WTC11 (cell line): ENCODE data around the gene SEBOX. TPM values are rescaled to one million over a fixed set of nuclear protein-coding genes. Genes with fewer than 3 reads are reported as not detected.

Experiments used
- ATF6 ChIP-seq: sonication (generic); formaldehyde crosslinking; IDR thresholded peaks from 2 replicates; pipeline ENCODE4 v1.8.1; 2023; ENCODE audit warnings: mild to moderate bottlenecking, missing genetic modification reagents
- CREB1 ChIP-seq: sonication (generic); formaldehyde crosslinking; IDR thresholded peaks from 2 replicates; pipeline ENCODE4 v1.8.0; 2023; ENCODE audit warnings: mild to moderate bottlenecking, missing genetic modification reagents
- E2F5 ChIP-seq: sonication (generic); formaldehyde crosslinking; IDR thresholded peaks from 2 replicates; pipeline ENCODE4 v1.8.1; 2022; ENCODE audit warnings: mild to moderate bottlenecking, moderate library complexity, missing genetic modification reagents
- FOXJ3 ChIP-seq: sonication (generic); formaldehyde crosslinking; IDR thresholded peaks from 2 replicates; pipeline ENCODE4 v1.9.0; 2021; ENCODE audit warnings: missing genetic modification reagents, mild to moderate bottlenecking, borderline replicate concordance
- FOXK1 ChIP-seq: sonication (generic); formaldehyde crosslinking; IDR thresholded peaks from 2 replicates; pipeline ENCODE4 v1.8.0; 2022; ENCODE audit warnings: mild to moderate bottlenecking, moderate library complexity, missing genetic modification reagents
- GRHL2 ChIP-seq: fragments of 250-450 bp; sonication (Bioruptor Pico); IDR thresholded peaks from 2 replicates; pipeline ENCODE4 v1.8.0; 2022; ENCODE audit warnings: mild to moderate bottlenecking, moderate library complexity; ENCODE audit not compliant: insufficient replicate concordance, severe bottlenecking
- GTF2I ChIP-seq: fragments of 250-450 bp; sonication (Bioruptor Pico); conservative IDR thresholded peaks from 2 replicates; pipeline ENCODE4 v1.4.0; 2021; ENCODE audit warnings: mild to moderate bottlenecking
- HMGXB4 ChIP-seq: sonication (generic); formaldehyde crosslinking; IDR thresholded peaks from 2 replicates; pipeline ENCODE4 v1.8.1; 2023; ENCODE audit warnings: mild to moderate bottlenecking, moderate library complexity, missing genetic modification reagents
- IRF1 ChIP-seq: sonication (generic); formaldehyde crosslinking; IDR thresholded peaks from 2 replicates; pipeline ENCODE4 v1.8.0; 2023; ENCODE audit warnings: missing genetic modification reagents
- JUN ChIP-seq: sonication (generic); formaldehyde crosslinking; IDR thresholded peaks from 2 replicates; pipeline ENCODE4 v1.8.0; 2023; ENCODE audit warnings: mild to moderate bottlenecking, missing genetic modification reagents
- NFE2L1 ChIP-seq: sonication (generic); formaldehyde crosslinking; IDR thresholded peaks from 2 replicates; pipeline ENCODE4 v1.8.1; 2023; ENCODE audit warnings: missing genetic modification reagents
- PRDM15 ChIP-seq: sonication (generic); formaldehyde crosslinking; IDR thresholded peaks from 2 replicates; pipeline ENCODE4 v1.8.0; 2022; ENCODE audit warnings: missing genetic modification reagents
- SMAD4 ChIP-seq: sonication (generic); formaldehyde crosslinking; IDR thresholded peaks from 2 replicates; pipeline ENCODE4 v1.8.0; 2022; ENCODE audit warnings: mild to moderate bottlenecking, missing genetic modification reagents
- TP53 ChIP-seq: sonication (generic); formaldehyde crosslinking; IDR thresholded peaks from 2 replicates; pipeline ENCODE4 v1.8.1; 2023; ENCODE audit warnings: mild to moderate bottlenecking, missing genetic modification reagents
- ZNF138 ChIP-seq: sonication (generic); formaldehyde crosslinking; conservative IDR thresholded peaks from 2 replicates; pipeline ENCODE4 v1.8.1; 2022; ENCODE audit warnings: mild to moderate bottlenecking, moderate library complexity, missing genetic modification reagents
- ZNF232 ChIP-seq: sonication (generic); formaldehyde crosslinking; IDR thresholded peaks from 2 replicates; pipeline ENCODE4 v1.8.0; 2022; ENCODE audit warnings: mild to moderate bottlenecking, missing genetic modification reagents
- ZNF396 ChIP-seq: fragments of 250-450 bp; sonication (Bioruptor Pico); IDR thresholded peaks from 2 replicates; pipeline ENCODE4 v1.8.0; 2021; ENCODE audit warnings: mild to moderate bottlenecking, moderate library complexity, borderline replicate concordance
- total RNA-seq: library from RNA; stranded (reverse); gene quantifications from 3 replicates; pipeline ENCODE4 v1.2.3, GENCODE V29; 2021

The SEBOX gene
- total RNA-seq, 1 experiment from 2014 or later = not detected

GRCh38 chr17:28381141-28381825 lies 16.3 kb upstream of the SEBOX start (continued):
- TF ChIP-seq PRDM15 (CRISPR knock-in tag) (no peak), SMAD4 (peak; percentile 81), IRF1 (CRISPR knock-in tag) (peak; percentile 71; the same call in 1 of the 2 replicates), GTF2I (CRISPR knock-in tag) (no peak), JUN (peak; percentile 71; the same call in 1 of the 2 replicates), GRHL2 (no peak), FOXJ3 (CRISPR knock-in tag) (no peak), ZNF138 (CRISPR knock-in tag) (peak; percentile 28; the same call in 1 of the 2 replicates), E2F5 (CRISPR knock-in tag) (peak; percentile 58; the same call in 1 of the 2 replicates), NFE2L1 (CRISPR knock-in tag) (0 out of 2 replicates have a peak, but pooled peaks have one; percentile 52), ZNF232 (CRISPR knock-in tag) (peak; percentile 58; the same call in 1 of the 2 replicates), CREB1 (CRISPR knock-in tag) (peak; percentile 54; the same call in 1 of the 2 replicates), ATF6 (CRISPR knock-in tag) (no peak), HMGXB4 (peak; percentile 95), TP53 (CRISPR knock-in tag) (peak; percentile 85), ZNF396 (CRISPR knock-in tag) (no peak), FOXK1 (peak; percentile 48; the same call in 1 of the 2 replicates)
